K562 (cell line): ENCODE data around the gene DPP9. TPM values are rescaled to one million over a fixed set of nuclear protein-coding genes. Genes with fewer than 3 reads are reported as not detected.
A peak's percentile ranks its signal among the peaks of the same experiment; 100 is the strongest.

Experiments used
- ATAC-seq: fragments of 200-7000 bp; cut with Tn5 transposase; 3 replicates; pipeline ENCODE4 v1.9.1; 2020; ENCODE audit warnings: moderate library complexity
- Bru-seq: library from RNA; stranded (reverse); fragments of 400-500 nt; gene quantifications from one replicate; lab custom pipeline; 2021; lab: Mats Ljungman, UMichigan
- BruChase-seq, 2 experiments: library from RNA; stranded (reverse); fragments of 400-500 nt; gene quantifications; one replicate each; lab custom pipeline; 2021; lab: Mats Ljungman, UMichigan
- BruUV-seq: library from RNA; stranded (reverse); fragments of 400-500 nt; replicated peaks from 2 replicates; lab custom pipeline; 2021; lab: Mats Ljungman, UMichigan
- CTCF ChIA-PET: fragments of 300-600 bp; formaldehyde crosslinking; extraction: SDS; loops from one replicate; lab custom pipeline; 2021; ENCODE audit warnings: low intra/inter-chr PET ratio; lab: Yijun Ruan, JAX
- POLR2A ChIA-PET: fragments of 300-600, 350-650 bp; sonication (Branson Sonifier 250); formaldehyde crosslinking; extraction: SDS; loops from one replicate; lab custom pipeline; 2021; ENCODE audit warnings: antibody characterized with exemption, inconsistent platforms; lab: Yijun Ruan, JAX
- DNase-seq, 4 experiments: peaks; one replicate each; pipeline versions ENCODE4 v3.0.0 to v3.0.0-alpha.2; 2011 to 2018; ENCODE audit warnings: low spot score in 3 of 4, mixed read lengths in 3 of 4; ENCODE audit errors: extremely low read depth in 1 of 4
- FAIRE-seq: peaks from 2 replicates; lab custom pipeline; 2011; peaks lifted over from hg19 to GRCh38; lab: Jason Lieb, UNC
- H2AFZ ChIP-seq: 2 replicates; pipeline ENCODE4 v1.6.0; 2011; ENCODE audit warnings: low read depth, low read length, control low read depth, inconsistent platforms
- H3K27ac ChIP-seq: fragments of 200-600 bp; 3 replicates; pipeline ENCODE4 v1.8.0; 2011; ENCODE audit warnings: low read depth, mild to moderate bottlenecking, control low read depth, inconsistent platforms, low read length, moderate library complexity, mixed read lengths; ENCODE audit errors: extremely low read depth
- H3K27me3 ChIP-seq, 2 experiments: fragments of 300-600 bp in 1 of 2; 2 replicates in 1 of 2; 3 replicates in 1 of 2; pipeline versions ENCODE4 v1.6.0 to v1.8.0; 2011; ENCODE audit warnings: inconsistent platforms in 2 of 2, low read length in 2 of 2, mild to moderate bottlenecking in 1 of 2, mixed read lengths in 1 of 2, moderate library complexity in 1 of 2; ENCODE audit not compliant: control insufficient read depth in 2 of 2, insufficient read depth in 2 of 2
- H3K36me3 ChIP-seq: fragments of 300-600 bp; 3 replicates; pipeline ENCODE4 v1.8.0; 2011; ENCODE audit warnings: mild to moderate bottlenecking, low read length, inconsistent platforms; ENCODE audit not compliant: control insufficient read depth, insufficient read depth
- H3K4me1 ChIP-seq, 2 experiments: fragments of 200-600 bp in 1 of 2; replicated peaks in 1 of 2; 2 replicates in 1 of 2; 3 replicates in 1 of 2; pipeline versions ENCODE4 v1.5.1 to v1.8.0; 2011; ENCODE audit warnings: inconsistent platforms in 2 of 2, low read length in 2 of 2, mild to moderate bottlenecking in 1 of 2, mixed read lengths in 1 of 2, moderate library complexity in 1 of 2; ENCODE audit not compliant: control insufficient read depth in 2 of 2, insufficient read depth in 2 of 2
- H3K4me2 ChIP-seq: 2 replicates; pipeline ENCODE4 v1.6.1; 2011; ENCODE audit warnings: low read length, control low read depth, inconsistent platforms, mixed read lengths; ENCODE audit not compliant: insufficient read depth
- H3K4me3 ChIP-seq: fragments of 200-600 bp; sonication (generic), shearing (Covaris generic); 2 replicates; pipeline ENCODE4 v1.5.1; 2016; ENCODE audit warnings: control low read depth, inconsistent platforms
- H3K79me2 ChIP-seq: fragments of 200-600 bp; 3 replicates; pipeline ENCODE4 v1.8.0; 2011; ENCODE audit warnings: low read length, inconsistent platforms; ENCODE audit not compliant: control insufficient read depth, insufficient read depth
- H3K9ac ChIP-seq, 2 experiments: 2 replicates each; pipeline versions ENCODE4 v1.6.0 to v1.6.1; 2011; ENCODE audit warnings: low read depth in 2 of 2, low read length in 2 of 2, control low read depth in 1 of 2, inconsistent platforms in 1 of 2, mild to moderate bottlenecking in 1 of 2, mixed read lengths in 1 of 2; ENCODE audit not compliant: insufficient read depth in 1 of 2
- H3K9me1 ChIP-seq: one replicate; pipeline ENCODE4 v1.6.0; 2011; ENCODE audit warnings: inconsistent platforms, mild to moderate bottlenecking, low read length, moderate library complexity; ENCODE audit not compliant: control insufficient read depth, insufficient read depth
- H3K9me3 ChIP-seq: replicated peaks from 2 replicates; pipeline ENCODE4 v1.5.1; 2011; ENCODE audit warnings: low read depth, low read length, inconsistent platforms; ENCODE audit not compliant: control insufficient read depth, insufficient read depth
- H4K20me1 ChIP-seq: replicated peaks from 2 replicates; pipeline ENCODE4 v1.6.1; 2011; ENCODE audit warnings: low read length, inconsistent platforms, mixed read lengths; ENCODE audit not compliant: control insufficient read depth, insufficient read depth
- FOXP4 ChIP-seq: sonication (generic); formaldehyde crosslinking; IDR thresholded peaks from 2 replicates; pipeline ENCODE4 v1.8.0; 2022; ENCODE audit warnings: mild to moderate bottlenecking, missing genetic modification reagents, borderline replicate concordance
- GABPB2 ChIP-seq: fragments of 250-450 bp; sonication (Bioruptor Pico); conservative IDR thresholded peaks from 2 replicates; pipeline ENCODE4 v1.5.1; 2021; ENCODE audit warnings: mild to moderate bottlenecking
- GATAD2B ChIP-seq: fragments of 450-650 bp; IDR thresholded peaks from 2 replicates; pipeline ENCODE4 v1.6.1; 2017; ENCODE audit warnings: mild to moderate bottlenecking, borderline replicate concordance
- HNRNPL ChIP-seq: fragments of 200-400 bp; formaldehyde crosslinking; IDR thresholded peaks from 2 replicates; pipeline ENCODE4 v1.6.1; 2017; ENCODE audit warnings: low read depth, mild to moderate bottlenecking, low read length
- IFI16 ChIP-seq: fragments of 250-450 bp; sonication (Bioruptor Pico); IDR thresholded peaks from 2 replicates; pipeline ENCODE4 v2.1.2; 2022; ENCODE audit warnings: mild to moderate bottlenecking, inconsistent platforms
- NBN ChIP-seq: fragments of 450-650 bp; IDR thresholded peaks from 2 replicates; pipeline ENCODE4 v1.6.1; 2016; ENCODE audit warnings: low read depth, mild to moderate bottlenecking
- NR1H2 ChIP-seq: sonication (generic); formaldehyde crosslinking; IDR thresholded peaks from 2 replicates; pipeline ENCODE4 v1.4.0; 2020; ENCODE audit warnings: mild to moderate bottlenecking, missing genetic modification reagents
- TRIM28 ChIP-seq: fragments of 450-650 bp; IDR thresholded peaks from 2 replicates; pipeline ENCODE4 v1.6.1; 2017
- ZBTB17 ChIP-seq: fragments of 450-650 bp; formaldehyde crosslinking; IDR thresholded peaks from 2 replicates; pipeline ENCODE4 v1.4.0; 2020; ENCODE audit warnings: mild to moderate bottlenecking
- ZNF511 ChIP-seq: sonication (generic); formaldehyde crosslinking; IDR thresholded peaks from 2 replicates; pipeline ENCODE4 v1.8.0; 2022; ENCODE audit warnings: mild to moderate bottlenecking, missing genetic modification reagents
- WGBS: fragments of 100-300 bp; shearing (Covaris generic); methylation state at CpG from one replicate; pipeline ENCODE4 v1.1.6; 2016; ENCODE audit warnings: low coverage, mixed read lengths; ENCODE audit not compliant: insufficient coverage; ENCODE audit errors: missing lambda C conversion rate; 5-methylcytosine and 5-hydroxymethylcytosine counted together
- in situ Hi-C: fragments of 300-500 bp; cut with MboI; formaldehyde crosslinking; loops from 4 replicates; pipeline ENCODE4 v1.15.0; 2018; ENCODE audit warnings: inconsistent platforms, mixed read lengths
- intact Hi-C: fragments of 100-400 bp; cut with micrococcal nuclease; formaldehyde crosslinking; loops from 2 replicates; pipeline ENCODE4 v1.14.2; 2022
- long read RNA-seq, 3 experiments: library from polyadenylated mRNA in 2 of 3; library from RNA in 1 of 3; unstranded in 2 of 3; stranded (forward) in 1 of 3; transcript quantifications; one replicate each; pipeline ENCODE4 v2.0.0, GENCODE V29; 2019 to 2022
- polyA minus RNA-seq, 3 experiments: library from RNA; depleted of rRNA, polyadenylated mRNA; stranded (reverse); fragments of >200 nt; gene quantifications; 2 replicates each; pipeline ENCODE4 v1.2.3, GENCODE V29; 2011
- polyA plus RNA-seq, 8 experiments: library from polyadenylated mRNA; depleted of rRNA in 4 of 8; stranded (reverse) in 5 of 8; unstranded in 3 of 8; fragments of >200 nt; fragmentation: Nextera tagmentation in 2 of 8; fragmentation: Illumina TruSeq in 1 of 8; extraction: Ambion mirVana in 2 of 8; extraction: Trizol in 1 of 8; gene quantifications; 2 replicates each; pipeline versions ENCODE4 v1.2.1 to v1.2.3, GENCODE V29; 2011 to 2014; ENCODE audit warnings: inconsistent platforms in 1 of 8, missing spikeins in 1 of 8
- total RNA-seq, 7 experiments: library from RNA; depleted of rRNA in 6 of 7; stranded (reverse); fragments of >200 nt in 6 of 7; fragmentation: Illumina TruSeq in 2 of 7; extraction: Trizol in 2 of 7; gene quantifications; 2 replicates each; pipeline versions ENCODE4 v1.2.1 to v1.2.3, GENCODE V29; 2011 to 2021; ENCODE audit warnings: low replicate concordance in 1 of 7
- TF ChIP-seq, protein P1 (sequence below): fragments of 200-800 bp; sonication (Bioruptor generic); IDR thresholded peaks from 2 replicates; pipeline ENCODE4 v1.6.1; 2017; ENCODE audit warnings: missing genetic modification characterization, missing compliant biosample characterization

Gene DPP9
- 45.6 and 105 TPM in 2 replicates for total RNA-seq (2011; cell fraction: chromatin; rRNA removed; ENCODE audit: low replicate concordance)
- total RNA-seq (2011; cell fraction: nucleolus; rRNA removed): 61.4 and 62.6 TPM in 2 replicates
- total RNA-seq (2011; cell fraction: nucleoplasm; rRNA removed): 50.8 and 52.2 TPM in 2 replicates
- total RNA-seq (2014; rRNA removed) (43.0 and 64.9 TPM in 2 replicates), total RNA-seq (2014; rRNA removed; fragmentation: Illumina TruSeq; extraction: Trizol) (12.7 and 16.0 TPM in 2 replicates), total RNA-seq (2015; rRNA removed; fragmentation: Illumina TruSeq; extraction: Trizol) (23.6 and 24.5 TPM in 2 replicates), total RNA-seq (2021) (60.0 and 66.7 TPM in 2 replicates), polyA plus RNA-seq (2011; rRNA removed) (5.4 and 7.1 TPM in 2 replicates), polyA plus RNA-seq (2014; fragmentation: Illumina TruSeq; extraction: Trizol) (33.5 and 50.1 TPM in 2 replicates), polyA plus RNA-seq (2014; fragmentation: Nextera tagmentation; extraction: Ambion mirVana) (1 to 10 TPM in 1 of 2 experiments, under 1 TPM in 1; 0.90 to 1.1 TPM), polyA plus RNA-seq (2014; rRNA removed) (27.8 and 30.6 TPM in 2 replicates), polyA minus RNA-seq (2011; rRNA and poly(A)+ RNA removed) (4.6 and 8.5 TPM in 2 replicates), Bru-seq, nascent RNA (percentile 65 among the genes with signal in this experiment), BruChase-seq, experiment 1, labeled RNA remaining after a 2-hour chase (percentile 65 among the genes with signal in this experiment), BruChase-seq, experiment 2, labeled RNA remaining after a 6-hour chase (percentile 68 among the genes with signal in this experiment)
- 6.1 and 12.8 TPM in 2 replicates for polyA plus RNA-seq (2011; cell fraction: cytosol; rRNA removed)
- 9.6 and 23.4 TPM in 2 replicates for polyA plus RNA-seq (2011; cell fraction: nucleus; rRNA removed)
- 26.0 and 32.1 TPM in 2 replicates for polyA plus RNA-seq (2012)
- 17.6 and 18.5 TPM in 2 replicates for polyA minus RNA-seq (2011; cell fraction: cytosol; rRNA and poly(A)+ RNA removed)
- 17.1 and 24.1 TPM in 2 replicates for polyA minus RNA-seq (2011; cell fraction: nucleus; rRNA and poly(A)+ RNA removed)
- long read RNA-seq, experiment 1, full-length matches to known transcripts: 16 of 233 reads
- long read RNA-seq, experiment 1, partial matches to known transcripts: 80 of 233 reads
- long read RNA-seq, experiment 1, other reads (novel, unspliced or antisense): 137 of 233 reads
- long read RNA-seq, experiment 2, full-length matches to known transcripts: 14 of 54 reads
- long read RNA-seq, experiment 2, partial matches to known transcripts: 12 of 54 reads
- long read RNA-seq, experiment 2, other reads (novel, unspliced or antisense): 28 of 54 reads
- long read RNA-seq, experiment 3, full-length matches to known transcripts: 11 of 23 reads
- long read RNA-seq, experiment 3, partial matches to known transcripts: 5 of 23 reads
- long read RNA-seq, experiment 3, other reads (novel, unspliced or antisense): 7 of 23 reads

DNA sequence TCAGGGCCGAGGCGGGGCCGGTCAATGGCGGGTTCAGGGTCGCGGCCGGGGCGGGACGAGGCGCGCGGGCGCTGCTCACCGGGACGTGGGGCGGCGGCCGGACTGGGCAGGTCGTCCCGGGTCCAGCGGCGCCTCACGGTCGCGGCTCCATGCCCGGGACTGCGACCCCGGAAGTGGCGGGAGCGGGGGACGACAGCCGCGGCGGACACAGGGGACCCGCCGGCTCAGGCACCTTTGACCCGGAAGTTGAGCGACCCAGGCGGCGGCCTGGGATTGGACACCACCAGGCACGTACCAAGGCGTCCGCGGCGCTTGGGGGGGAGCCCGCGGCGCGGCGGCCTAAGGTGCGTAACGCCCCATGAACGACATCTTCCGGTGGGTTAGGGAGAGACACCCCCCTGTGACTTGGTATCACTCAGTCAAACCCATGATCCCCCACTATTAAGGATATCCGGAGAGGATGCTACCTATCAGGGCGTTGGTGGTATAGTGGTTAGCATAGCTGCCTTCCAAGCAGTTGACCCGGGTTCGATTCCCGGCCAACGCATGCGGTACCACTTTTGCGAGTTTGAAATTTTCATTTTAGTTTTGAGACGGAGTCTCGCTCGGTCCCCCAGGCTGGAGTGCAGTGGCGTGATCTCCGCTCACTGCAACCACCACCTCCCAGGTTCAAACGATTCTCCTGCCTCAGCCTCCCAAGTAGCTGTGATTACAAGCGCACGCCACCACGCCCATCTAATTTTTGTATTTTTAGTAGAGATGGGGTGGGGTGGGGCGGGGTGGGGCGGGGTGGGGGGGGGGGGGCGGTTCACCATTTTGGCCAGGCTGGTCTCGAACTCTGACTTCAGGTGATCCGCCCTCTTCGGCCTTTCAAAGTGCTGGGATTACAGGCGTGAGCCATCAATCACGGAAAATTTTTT, at the start of gene DPP9:
DPP9 (minus strand) TSS at position 248 of the 920 bp plus-strand sequence. CDS start 3,936 bp downstream, outside the sequence.
- intact Hi-C loops (loop anchor here (1.0 kb wide), 1 partner anchor 45 kb away; no protein-coding TSS in a partner anchor), in situ Hi-C loops (no loop called here)
- ATAC-seq (peak; percentile 97), FAIRE-seq (peak; percentile 94), DNase-seq (peak; percentile 97 to 100 (median 98))
- H3K9ac ChIP-seq: peak within 1 kb of the TSS; percentile 88 to 97
- H2AFZ ChIP-seq: peak within 1 kb of the TSS; percentile 81
- peaks cover 9% of the 10 kb centered on the region; the same call in 1 of the 2 replicates for H4K20me1 ChIP-seq
- peak within 1 kb of the TSS; percentile 100 for H3K4me2 ChIP-seq
- 1% methylated on average over 28 of the region's 79 CpGs for WGBS
- POLR2A ChIA-PET: interaction anchor here (0.6 to 0.9 kb wide), 2 partner anchors 67 to 275 kb away, joined by 3 to 4 read pairs; no protein-coding TSS in a partner anchor
- H3K9me1 ChIP-seq: no peaks in the 10 kb centered on the region
- no TSS peak for BruUV-seq
- CTCF ChIA-PET: interaction anchor here (0.7 kb wide), 1 partner anchor 67 kb away, joined by 5 read pairs; no protein-coding TSS in a partner anchor
- no peaks in the 10 kb centered on the region for H3K27me3 ChIP-seq
- peaks cover 30% of the 10 kb centered on the region; the same call in 2 of the 3 replicates for H3K36me3 ChIP-seq
- H3K4me3 ChIP-seq: peak within 1 kb of the TSS; percentile 100
- peaks cover 35% of the 10 kb centered on the region for H3K79me2 ChIP-seq
- H3K27ac ChIP-seq: peak within 1 kb of the TSS; percentile 75
- H3K9me3 ChIP-seq: no peaks in the 10 kb centered on the region
- H3K4me1 ChIP-seq: peaks cover 11 to 29% of the 10 kb centered on the region in 2 experiments
- TF ChIP-seq GATAD2B: peak; percentile 90
- TF ChIP-seq, protein P1, sequence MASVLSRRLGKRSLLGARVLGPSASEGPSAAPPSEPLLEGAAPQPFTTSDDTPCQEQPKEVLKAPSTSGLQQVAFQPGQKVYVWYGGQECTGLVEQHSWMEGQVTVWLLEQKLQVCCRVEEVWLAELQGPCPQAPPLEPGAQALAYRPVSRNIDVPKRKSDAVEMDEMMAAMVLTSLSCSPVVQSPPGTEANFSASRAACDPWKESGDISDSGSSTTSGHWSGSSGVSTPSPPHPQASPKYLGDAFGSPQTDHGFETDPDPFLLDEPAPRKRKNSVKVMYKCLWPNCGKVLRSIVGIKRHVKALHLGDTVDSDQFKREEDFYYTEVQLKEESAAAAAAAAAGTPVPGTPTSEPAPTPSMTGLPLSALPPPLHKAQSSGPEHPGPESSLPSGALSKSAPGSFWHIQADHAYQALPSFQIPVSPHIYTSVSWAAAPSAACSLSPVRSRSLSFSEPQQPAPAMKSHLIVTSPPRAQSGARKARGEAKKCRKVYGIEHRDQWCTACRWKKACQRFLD (CRISPR knock-in tag): peak; percentile 89; the same call in 1 of the 2 replicates
- TF ChIP-seq ZBTB17 (CRISPR knock-in tag): peak; percentile 57
- TF ChIP-seq IFI16 (CRISPR knock-in tag): no peak
- peak; percentile 83 for TF ChIP-seq NBN
- TF ChIP-seq FOXP4 (CRISPR knock-in tag): no peak
- TF ChIP-seq TRIM28: no peak
- peak; percentile 42; the same call in 1 of the 2 replicates for TF ChIP-seq HNRNPL
- no peak for TF ChIP-seq NR1H2 (CRISPR knock-in tag)
- TF ChIP-seq GABPB2: no peak
- peak; percentile 88 for TF ChIP-seq ZNF511 (CRISPR knock-in tag)
